NCI-H82 treated with DMSO at 0.1 percent for 48 hours (cell line): ENCODE data around the gene TMEM164.

Experiments used
- DNase-seq: peaks from one replicate; lab custom pipeline; 2025; ENCODE audit not compliant: unreplicated experiment; lab: John Stamatoyannopoulos, UW

Gene TMEM164

GRCh38 chrX:110062919-110063318, 60.0 kb downstream of the TMEM164 start:
- no peak for DNase-seq

GRCh38 chrX:110066488-110067225, 63.7 kb downstream of the TMEM164 start:
- no peak for DNase-seq

- no peak for DNase-seq
Observed at GRCh38 chrX:110070970-110071369, 68.1 kb downstream of the TMEM164 start.

- DNase-seq, result no peak
Observed at GRCh38 chrX:110081320-110081719, 78.4 kb downstream of the TMEM164 start.

GRCh38 chrX:110081740-110082139, 78.8 kb downstream of the TMEM164 start:
- no peak for DNase-seq

GRCh38 chrX:110082161-110082560, 79.2 kb downstream of the TMEM164 start:
- no peak for DNase-seq

GRCh38 chrX:110086162-110086915, 83.4 kb downstream of the TMEM164 start:
- no peak for DNase-seq

- no peak for DNase-seq
Observed at GRCh38 chrX:110086916-110087484, 84.1 kb downstream of the TMEM164 start.

- DNase-seq, result no peak
Observed at GRCh38 chrX:110087485-110088356, 84.8 kb downstream of the TMEM164 start.

- DNase-seq, result no peak
Observed at GRCh38 chrX:110089656-110090403, 86.9 kb downstream of the TMEM164 start.

GRCh38 chrX:110097920-110098319, 95.0 kb downstream of the TMEM164 start:
- DNase-seq, result no peak

- no peak for DNase-seq
Observed at GRCh38 chrX:110103344-110103743, 100.4 kb downstream of the TMEM164 start.

- no peak for DNase-seq
Observed at GRCh38 chrX:110104078-110104477, 101.2 kb downstream of the TMEM164 start.

- DNase-seq, result no peak
Observed at GRCh38 chrX:110108381-110108821, 105.5 kb downstream of the TMEM164 start.

- no peak for DNase-seq
Observed at GRCh38 chrX:110114260-110114776, 111.4 kb downstream of the TMEM164 start.

- DNase-seq, result no peak
Observed at GRCh38 chrX:110116066-110116980, 113.4 kb downstream of the TMEM164 start.

GRCh38 chrX:110118530-110118929, 115.6 kb downstream of the TMEM164 start:
- no peak for DNase-seq

GRCh38 chrX:110119480-110119879, 116.6 kb downstream of the TMEM164 start:
- DNase-seq, result no peak

- no peak for DNase-seq
Observed at GRCh38 chrX:110120025-110120424, 117.1 kb downstream of the TMEM164 start.
